GM19467 (cell line): Measurements from ENCODE around the gene TMEM201.

ENCODE experiments used
- ATAC-seq: cut with Tn5 transposase; IDR thresholded peaks from one replicate; pipeline ENCODE4 v1.9.1; 2021; ENCODE audit warnings: mild to moderate bottlenecking, moderate library complexity; ENCODE audit not compliant: unreplicated experiment

The TMEM201 gene

DNA sequence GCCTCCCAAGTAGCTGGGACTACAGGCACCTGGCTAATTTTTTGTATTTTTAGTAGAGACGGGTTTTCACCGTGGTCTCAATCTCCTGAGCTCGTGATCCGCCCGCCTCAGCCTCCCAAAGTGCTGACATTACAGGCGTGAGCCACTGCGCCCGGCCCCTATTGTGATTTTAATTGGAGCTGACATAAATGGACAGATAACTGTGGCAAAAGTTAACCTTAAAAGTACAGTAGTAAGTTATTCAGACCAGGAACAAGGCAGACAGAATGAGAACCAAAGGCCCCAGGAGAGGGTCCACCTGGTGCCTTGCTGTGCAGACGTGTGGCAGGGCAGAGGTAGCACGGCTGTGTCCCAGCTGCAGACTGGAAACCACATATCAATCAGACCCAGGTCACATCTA lies 11.0 kb downstream of the TMEM201 start:
- no peak for ATAC-seq

DNA sequence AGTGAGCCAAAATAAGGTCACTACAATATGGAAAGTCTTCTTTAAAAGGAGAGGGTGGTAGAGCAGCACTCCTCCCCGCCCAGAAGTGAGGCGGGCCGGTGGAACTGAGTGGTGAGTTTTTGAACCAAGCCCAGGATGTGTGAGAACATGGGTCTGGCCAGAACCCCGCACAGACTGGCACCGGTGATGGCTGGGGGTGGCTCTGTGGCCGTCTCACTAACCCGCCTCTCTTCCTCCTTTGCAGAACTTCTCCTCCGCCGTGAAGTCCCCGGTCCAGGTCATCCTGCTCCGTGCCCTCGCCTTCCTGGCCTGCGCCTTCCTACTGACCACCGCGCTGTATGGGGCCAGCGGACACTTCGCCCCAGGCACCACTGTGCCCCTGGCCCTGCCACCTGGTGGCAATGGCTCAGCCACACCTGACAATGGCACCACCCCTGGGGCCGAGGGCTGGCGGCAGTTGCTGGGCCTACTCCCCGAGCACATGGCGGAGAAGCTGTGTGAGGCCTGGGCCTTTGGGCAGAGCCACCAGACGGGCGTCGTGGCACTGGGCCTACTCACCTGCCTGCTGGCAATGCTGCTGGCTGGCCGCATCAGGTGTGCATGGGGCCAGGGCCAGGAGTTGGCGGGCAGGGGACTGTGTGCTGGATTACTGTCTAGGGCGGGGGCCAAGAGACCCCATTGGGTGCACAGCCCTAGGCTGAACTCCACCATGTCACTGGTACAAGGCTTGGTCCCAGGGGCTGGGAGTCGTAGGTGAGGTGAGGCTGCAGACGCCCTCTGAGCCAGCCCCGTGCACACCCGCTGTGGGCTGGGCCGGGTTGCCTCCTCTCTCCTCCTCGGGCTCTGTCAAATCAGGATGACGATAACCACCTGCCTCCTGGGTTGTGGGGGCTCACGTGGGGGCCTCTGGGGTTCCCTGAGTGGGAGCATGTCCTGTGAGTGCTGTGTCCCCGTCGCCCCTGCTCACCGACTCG lies 12.4 kb downstream of the TMEM201 start:
- ATAC-seq, result no peak

DNA sequence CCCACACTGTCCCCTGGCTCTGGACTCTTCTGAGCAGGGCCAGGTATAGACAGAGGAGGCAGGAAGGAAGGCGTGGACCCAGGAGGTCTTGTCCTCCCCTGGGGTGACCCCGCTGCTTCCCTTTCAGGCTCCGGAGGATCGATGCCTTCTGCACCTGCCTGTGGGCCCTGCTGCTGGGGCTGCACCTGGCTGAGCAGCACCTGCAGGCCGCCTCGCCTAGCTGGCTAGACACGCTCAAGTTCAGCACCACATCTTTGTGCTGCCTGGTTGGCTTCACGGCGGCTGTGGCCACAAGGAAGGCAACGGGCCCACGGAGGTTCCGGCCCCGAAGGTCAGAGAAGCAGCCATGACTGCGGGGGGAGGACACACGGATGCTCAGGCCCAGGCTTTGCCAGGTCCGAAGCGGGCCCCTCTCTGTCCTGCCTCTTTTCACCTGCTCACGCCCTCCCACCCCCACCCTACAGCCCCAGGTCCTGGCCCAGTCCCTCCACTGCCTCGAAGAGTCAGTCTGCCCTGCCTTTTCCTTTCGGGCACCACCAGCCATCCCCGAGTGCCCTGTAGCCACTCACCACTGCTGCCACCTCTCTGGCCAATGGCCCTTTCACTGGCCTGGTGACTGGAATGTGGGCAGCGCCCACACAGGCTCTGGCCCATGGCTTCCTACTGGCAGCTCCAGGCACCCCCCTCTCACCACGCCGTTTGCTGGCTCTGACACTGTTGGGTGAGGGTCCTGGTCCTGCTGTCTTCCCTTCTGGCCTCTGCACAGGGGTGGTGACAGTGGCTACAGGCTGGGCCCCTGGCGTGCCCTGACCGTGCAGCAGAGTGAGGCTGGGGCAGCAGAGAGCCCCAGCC lies 13.5 kb downstream of the TMEM201 start:
- ATAC-seq, result no peak

DNA sequence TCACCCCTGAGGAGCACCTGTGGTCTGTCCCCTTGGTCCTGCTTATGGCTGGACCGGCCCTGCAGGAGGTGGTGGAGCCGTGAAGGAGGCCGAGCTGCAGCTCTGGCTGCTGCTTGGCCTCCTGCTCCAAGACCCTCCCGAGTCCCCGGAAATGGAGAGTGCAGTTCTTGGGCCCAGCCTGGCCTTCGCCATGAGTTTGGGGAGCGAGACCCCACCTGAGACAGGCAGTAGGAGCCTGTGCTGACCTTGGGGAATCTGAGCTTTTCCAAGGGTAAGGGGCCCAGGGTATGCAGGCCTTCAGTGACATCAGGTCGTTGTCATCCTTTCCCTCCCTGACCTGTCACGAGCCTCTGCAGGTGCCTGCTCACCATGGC lies 14.1 kb downstream of the TMEM201 start:
- no peak for ATAC-seq

DNA sequence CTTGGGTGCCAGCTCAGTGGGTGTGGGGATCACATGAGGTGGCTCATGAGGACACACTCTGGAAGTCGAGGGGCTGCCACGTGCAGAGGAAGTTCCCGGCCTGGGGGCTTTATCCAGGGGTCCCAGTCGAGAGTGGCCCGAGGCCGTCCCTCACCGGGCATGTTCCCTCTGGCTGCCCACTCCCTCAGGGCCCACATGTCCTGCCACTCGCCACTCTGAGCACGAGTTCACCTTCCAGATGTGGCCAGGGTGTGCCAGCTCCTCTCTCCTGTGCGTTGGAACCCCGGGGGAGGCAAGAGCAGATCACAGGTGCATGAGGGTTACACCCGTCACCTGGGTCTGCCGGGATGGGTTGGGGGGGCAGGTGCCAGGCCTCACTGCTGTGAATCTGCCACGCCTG lies 14.6 kb downstream of the TMEM201 start:
- ATAC-seq, result no peak

DNA sequence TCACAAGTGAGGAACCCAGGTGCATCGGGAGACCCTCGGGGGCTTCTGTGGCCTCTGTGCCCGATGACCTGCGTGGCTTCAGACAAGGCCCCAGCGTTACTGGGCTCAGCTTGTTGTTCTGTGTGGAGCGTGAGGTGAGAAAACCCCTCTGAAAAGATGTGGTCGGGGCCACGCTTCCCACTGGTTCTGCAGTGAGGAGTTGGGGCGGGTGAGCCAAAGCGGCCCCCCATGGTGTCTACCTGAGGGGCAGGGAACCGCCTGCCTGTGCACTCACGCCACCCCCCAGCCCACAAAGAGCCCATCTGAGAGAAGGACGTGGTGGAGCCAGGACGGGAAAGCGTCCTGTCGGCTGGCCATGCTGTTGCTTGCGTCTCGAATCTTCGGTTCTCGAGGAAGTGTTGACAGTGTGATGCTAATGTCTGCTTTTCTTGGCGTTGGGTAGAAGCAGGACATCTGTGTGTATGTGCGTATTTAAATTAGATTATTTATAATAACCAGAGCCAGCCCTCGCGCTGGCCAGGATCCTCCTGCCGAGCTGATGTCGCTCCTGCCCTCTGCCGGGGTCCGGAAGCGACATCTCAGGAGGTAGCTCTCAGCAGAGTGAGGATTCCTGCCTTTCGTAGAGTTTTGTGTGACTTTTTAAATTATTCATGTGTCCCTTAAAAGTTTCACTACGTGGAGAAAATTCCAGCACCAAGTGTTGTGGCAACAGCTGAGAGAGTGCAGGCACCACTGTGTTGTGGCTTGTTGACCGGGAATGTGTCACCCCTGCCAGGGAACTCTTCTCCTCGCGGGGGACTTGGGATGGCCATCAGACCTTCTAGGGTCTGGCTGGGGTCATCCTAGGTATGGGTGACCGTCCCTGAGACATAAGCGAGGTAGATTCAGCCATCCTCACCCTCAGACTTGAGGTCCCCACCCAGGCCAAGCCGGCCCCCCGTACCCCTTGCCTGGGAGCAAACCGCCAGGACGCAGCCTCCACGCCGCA lies 15.3 kb downstream of the TMEM201 start:
- no peak for ATAC-seq

DNA sequence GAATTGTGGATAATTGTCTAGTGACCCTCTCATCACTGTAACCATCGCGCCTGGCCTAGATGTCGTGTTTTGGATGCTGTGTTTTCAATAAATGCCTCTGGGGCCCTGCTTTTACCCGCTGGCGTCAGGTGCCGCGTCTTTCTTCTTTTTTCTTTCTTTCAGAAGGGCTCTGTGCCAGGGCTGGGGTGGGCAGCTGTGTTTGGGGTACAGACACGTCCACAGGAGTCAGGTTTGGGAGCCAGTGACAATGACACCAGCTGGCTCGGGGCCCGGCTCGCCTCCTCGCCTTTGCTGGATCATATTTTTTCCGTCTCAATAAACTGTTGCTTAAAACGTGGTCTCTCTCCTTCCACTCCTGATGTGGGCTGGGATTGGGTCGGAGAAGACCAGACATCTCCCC lies 16.1 kb downstream of the TMEM201 start:
- ATAC-seq, result no peak

DNA sequence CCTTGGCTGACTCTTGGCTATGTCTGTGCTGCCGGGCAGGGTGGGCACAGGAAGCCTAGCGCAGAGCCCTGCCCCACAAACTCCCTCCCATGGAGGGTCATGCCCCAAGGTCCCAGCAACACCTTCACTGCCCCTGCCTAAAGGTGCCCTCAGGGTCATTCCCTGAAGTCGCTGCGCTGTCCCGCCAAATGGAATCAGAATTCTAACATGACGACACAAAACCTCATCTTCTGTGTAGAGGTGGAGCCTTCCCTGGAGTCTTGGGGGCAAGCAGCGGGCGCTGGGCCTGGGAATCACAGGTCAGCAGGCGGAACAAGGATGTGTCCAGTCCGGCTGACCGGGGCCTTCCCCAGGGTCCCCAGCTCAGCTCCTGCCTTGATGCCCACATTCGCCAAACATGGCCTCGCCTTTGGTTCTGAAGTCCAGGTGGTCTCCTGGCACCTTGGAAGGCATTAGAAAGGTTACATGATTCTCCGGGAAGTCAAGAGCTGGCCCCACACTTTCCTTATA lies 17.3 kb downstream of the TMEM201 start:
- no peak for ATAC-seq

DNA sequence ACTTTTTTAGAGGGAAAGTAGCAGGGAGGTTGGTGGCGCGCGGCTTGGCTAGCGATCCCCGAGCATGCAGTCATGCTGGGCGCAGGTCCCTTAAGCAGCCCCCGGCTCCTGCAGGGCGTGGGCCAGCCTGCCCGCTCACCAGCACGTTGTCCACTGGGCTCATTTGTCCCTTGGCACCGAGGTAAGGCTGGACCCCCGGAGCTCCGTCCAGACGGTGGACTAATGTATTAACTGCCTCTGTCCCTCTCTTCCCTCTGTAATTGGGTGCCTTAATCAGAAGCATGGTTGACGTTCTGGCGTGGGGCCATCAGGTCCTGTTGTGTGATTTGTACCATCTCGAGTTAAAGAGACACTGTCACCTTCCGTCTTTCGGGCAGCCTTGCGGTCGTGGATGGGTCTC lies 17.7 kb downstream of the TMEM201 start:
- no peak for ATAC-seq

DNA sequence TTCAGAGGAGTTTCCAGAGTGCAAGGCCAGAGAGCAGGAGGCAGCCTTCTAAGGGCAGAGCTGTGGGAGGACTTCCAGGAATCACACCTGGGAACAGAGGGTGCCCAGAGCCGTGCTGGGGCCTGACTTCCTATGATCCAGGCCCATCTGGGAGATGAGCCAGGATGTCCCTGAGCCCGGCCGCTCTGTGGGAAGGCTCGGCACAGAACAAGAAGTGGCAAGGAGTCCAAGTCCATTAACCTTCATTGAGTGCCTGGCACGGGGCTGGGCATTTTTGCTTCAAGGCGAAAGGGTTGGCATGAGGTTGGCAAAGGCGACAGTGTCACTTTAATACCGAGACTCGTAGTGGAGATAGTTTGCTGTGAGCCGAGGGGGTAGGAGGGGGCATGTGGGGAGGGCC lies 18.2 kb downstream of the TMEM201 start:
- ATAC-seq, result no peak

DNA sequence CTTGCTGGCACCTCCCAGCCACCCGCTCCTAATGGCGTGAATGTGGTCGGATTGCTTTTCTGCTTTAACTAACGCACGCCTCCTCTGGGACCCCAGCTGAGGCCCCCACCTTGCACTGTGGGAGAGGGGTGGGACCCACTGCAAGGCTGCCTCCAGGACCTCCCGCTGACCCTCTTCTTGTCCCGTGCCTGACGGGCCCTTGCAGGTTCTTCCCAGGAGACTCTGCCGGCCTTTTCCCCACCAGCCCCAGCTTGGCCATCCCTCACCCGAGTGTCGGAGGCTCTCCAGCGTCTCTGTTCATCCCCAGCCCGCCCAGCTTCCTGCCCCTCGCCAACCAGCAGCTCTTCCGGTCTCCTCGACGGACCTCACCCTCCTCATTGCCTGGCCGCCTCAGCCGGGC lies 18.6 kb downstream of the TMEM201 start:
- ATAC-seq, result no peak

DNA sequence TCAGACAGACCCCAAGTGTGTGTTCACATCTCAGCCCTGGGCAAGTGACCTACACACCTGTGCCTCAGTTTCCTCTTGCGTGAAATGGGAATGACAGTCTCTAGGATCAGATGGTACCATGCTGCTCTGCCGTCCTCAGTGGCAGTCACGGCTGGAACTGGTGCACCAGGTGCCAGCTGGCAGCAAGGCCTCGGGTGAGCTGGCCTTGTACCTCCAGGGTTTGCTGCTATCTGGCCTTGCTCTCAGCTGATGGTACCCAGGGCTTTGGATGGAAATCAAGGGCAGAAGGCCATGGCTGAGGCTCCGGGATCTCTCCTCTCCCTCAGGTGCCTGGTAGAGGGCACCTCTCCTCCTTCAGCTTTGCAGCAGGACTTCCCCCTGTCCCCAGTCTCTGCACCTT lies 21.3 kb downstream of the TMEM201 start:
- ATAC-seq, result no peak

DNA sequence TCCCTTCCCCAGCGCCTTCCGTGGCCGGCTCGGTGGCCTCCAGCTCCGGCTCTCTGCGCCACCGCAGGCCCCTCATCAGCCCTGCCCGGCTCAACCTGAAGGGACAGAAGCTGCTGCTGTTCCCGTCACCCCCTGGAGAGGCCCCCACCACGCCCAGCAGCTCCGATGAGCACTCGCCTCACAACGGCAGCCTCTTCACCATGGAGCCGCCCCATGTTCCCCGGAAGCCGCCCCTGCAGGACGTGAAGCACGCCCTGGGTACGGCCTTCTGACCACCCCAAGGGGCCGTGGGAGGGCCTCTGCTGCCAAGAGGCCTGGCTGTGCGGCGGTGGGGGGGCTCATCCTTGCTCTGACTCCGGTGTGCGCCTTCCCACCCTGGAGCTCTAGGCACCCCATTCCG lies 21.8 kb downstream of the TMEM201 start:
- ATAC-seq, result no peak

DNA sequence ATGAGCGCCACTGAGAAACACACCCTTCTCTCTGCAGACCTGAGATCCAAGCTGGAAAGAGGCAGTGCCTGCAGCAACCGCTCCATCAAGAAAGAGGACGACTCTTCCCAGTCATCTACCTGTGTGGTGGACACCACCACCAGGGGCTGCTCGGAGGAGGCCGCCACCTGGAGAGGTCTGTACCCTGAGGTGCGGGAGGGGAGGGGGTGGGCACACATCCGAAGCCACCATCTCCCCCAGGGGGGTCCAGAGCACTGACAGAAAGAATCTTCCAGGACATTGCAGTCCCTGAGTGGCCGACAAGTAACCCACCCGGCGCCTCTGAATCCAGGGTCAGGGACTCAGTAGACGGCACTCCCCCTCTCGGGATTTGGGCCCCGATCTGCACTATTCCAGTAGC lies 23.0 kb downstream of the TMEM201 start:
- no peak for ATAC-seq

DNA sequence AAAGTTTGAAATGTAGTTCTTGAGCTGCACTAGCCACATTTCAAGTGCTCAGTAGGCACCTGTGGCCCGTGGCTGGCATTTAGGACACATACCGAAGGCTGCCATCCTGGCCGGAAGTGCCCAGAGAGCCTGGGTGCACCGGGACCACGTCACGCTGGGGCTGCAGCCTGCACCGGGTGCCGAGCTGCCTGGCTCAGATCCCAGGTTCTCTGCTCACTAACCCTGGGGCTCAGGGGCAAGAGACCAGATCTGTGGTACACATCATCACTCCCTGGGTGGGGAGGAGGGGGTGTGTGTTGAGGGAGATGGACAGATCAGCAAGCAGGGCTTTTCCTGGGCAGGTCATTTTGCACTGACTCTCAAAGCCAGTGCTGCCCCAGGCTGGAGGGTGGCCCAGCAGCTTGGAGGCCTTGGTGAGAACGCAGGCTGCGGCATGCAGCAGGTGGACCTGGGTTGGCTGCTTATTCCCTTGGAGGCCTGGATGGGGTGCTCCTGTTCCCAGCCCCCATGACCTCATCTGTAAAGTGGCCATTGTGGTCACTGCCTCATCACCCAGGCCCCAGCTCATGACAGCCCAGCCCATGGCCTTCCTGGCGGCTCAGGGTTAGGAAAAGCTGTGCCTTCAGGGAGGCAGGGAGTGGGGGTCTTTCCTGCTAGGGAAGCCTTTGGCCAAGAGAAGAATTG lies 23.6 kb downstream of the TMEM201 start:
- ATAC-seq, result no peak

DNA sequence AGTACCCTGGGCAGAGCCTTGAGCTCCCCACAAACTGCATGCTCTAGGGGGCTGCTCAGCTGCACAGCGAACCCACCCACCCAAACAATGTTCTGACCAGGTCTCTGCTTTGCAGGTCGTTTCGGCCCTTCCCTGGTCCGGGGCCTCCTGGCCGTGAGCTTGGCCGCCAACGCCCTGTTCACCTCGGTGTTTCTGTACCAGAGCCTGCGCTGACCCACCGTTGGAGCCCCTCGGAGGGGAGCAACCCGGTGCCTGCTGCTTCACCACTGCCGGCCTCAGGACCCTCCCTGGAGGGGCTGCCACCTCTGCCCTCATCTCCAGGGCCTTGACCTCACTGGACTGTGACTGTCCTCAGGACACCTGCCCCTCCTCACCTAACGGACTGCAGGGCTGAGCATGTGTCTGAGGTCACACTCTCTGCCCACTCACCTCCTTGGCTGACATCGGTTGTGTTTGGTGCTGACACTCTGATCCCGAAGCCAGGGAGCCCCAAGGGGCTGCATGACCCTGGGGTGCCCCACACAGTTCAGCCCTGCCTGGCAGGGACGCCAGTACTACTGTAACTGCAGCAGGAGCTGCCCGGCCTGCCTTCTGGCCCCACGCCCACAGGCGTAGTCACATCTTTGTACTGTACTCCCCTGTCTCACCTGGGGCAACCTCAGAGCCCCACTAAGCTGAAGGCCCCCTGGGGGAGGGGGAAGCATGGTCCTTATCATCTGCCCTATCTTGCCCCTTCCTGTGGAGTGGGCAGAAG lies 24.3 kb downstream of the TMEM201 start:
- ATAC-seq, result no peak

DNA sequence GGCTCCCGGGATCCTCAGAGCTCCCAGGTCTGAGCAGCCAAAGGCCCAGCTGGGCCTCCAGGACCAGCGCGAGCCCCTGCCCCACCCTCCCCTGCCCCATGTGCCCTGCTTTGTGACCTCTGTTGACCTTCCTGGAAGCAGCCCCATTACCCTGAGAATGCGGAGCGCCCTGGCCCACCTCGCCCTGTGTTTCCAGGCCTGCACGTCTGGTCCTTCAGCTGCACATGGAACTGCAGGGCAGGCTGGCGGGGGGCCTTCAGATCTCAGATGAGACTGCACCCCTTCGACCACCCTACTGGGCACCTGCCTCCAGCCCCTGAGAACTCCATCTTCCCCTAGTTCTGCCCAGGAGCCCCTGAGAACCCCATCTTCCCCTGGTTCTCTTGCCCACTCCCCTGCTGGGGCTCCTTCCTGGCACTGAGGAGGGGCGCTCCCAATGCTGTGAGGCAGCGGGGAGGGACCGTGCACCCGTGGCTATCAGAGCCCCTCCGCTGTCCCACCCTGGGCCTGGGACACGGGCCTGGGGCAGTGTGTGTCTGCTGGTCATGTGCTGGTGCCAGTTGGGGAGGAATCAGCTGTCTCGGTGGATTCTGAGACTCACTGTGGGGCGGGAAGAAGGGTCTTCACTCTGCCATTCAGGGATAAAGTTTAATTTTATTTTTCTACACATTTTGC lies 25.1 kb downstream of the TMEM201 start:
- ATAC-seq, result no peak

DNA sequence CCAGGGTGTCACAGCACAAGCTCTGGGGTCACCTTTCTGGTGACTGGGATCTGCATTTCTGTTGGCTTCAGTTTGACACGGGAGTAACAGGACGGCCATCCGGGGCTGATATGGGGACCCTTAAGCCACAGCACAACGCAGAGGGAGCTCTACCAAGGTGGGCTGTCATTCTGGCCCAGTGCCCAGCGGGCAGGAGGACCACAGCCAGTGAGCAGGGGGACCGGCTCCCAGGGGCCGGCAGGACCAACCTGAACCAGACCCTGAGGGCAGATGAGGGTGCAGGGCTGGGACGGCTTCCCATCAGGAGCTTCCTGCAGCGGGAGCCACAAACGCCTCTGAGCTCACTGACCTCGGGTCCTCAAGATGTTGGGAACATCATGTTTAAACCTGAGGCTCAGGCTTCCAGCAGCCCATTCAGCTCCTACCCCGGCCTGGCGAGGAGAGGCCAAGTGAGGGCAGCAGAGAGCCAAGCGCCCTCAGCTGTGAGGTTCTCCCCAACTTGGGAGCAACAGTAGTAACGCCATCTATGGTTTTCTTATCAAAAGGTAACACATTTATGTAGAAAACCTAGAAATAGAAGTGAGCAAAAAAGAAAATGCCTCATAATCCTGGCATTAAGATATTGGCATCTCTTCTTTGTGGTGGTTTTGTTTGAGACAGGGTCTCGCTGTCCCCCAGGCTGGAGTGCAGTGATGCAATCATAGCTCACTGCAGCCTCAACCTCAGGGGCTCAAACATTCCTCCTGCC lies 26.8 kb downstream of the TMEM201 start:
- ATAC-seq, result no peak
